ELR (cell line): ENCODE data around the gene SKOR1.

Source experiments
- DNase-seq: peaks from one replicate; pipeline ENCODE4 v3.0.0-alpha.2; 2015; ENCODE audit warnings: low read depth

Gene SKOR1

GRCh38 chr15:67794832-67795574 lies 30.3 kb upstream of the SKOR1 start:
- no peak for DNase-seq

GRCh38 chr15:67796196-67797127 lies 28.8 kb upstream of the SKOR1 start:
- DNase-seq, result no peak

GRCh38 chr15:67799801-67800205 lies 25.5 kb upstream of the SKOR1 start:
- DNase-seq, result no peak

GRCh38 chr15:67801142-67801541 lies 24.2 kb upstream of the SKOR1 start:
- DNase-seq, result no peak

GRCh38 chr15:67801926-67802914 lies 23.1 kb upstream of the SKOR1 start:
- DNase-seq, result no peak

GRCh38 chr15:67803299-67803698 lies 22.0 kb upstream of the SKOR1 start:
- DNase-seq, result no peak

GRCh38 chr15:67803996-67804843 lies 21.1 kb upstream of the SKOR1 start:
- no peak for DNase-seq

GRCh38 chr15:67805008-67805665 lies 20.2 kb upstream of the SKOR1 start:
- DNase-seq, result no peak

GRCh38 chr15:67805666-67806516 lies 19.4 kb upstream of the SKOR1 start:
- no peak for DNase-seq

- no peak for DNase-seq
These were observed 18.8 kb upstream of the SKOR1 start for GRCh38 chr15:67806536-67806935.

GRCh38 chr15:67807141-67807540 lies 18.2 kb upstream of the SKOR1 start:
- no peak for DNase-seq

GRCh38 chr15:67807836-67808235 lies 17.5 kb upstream of the SKOR1 start:
- DNase-seq, result no peak

GRCh38 chr15:67808821-67809220 lies 16.5 kb upstream of the SKOR1 start:
- DNase-seq, result no peak

GRCh38 chr15:67809441-67809840 lies 15.9 kb upstream of the SKOR1 start:
- DNase-seq, result no peak

- DNase-seq, result no peak
These were observed 15.4 kb upstream of the SKOR1 start for GRCh38 chr15:67809866-67810265.

GRCh38 chr15:67812241-67812644 lies 13.1 kb upstream of the SKOR1 start:
- no peak for DNase-seq

GRCh38 chr15:67813104-67813634 lies 12.1 kb upstream of the SKOR1 start:
- DNase-seq, result no peak

GRCh38 chr15:67815036-67815592 lies 10.2 kb upstream of the SKOR1 start:
- DNase-seq, result no peak

GRCh38 chr15:67816668-67817067 lies 8.6 kb upstream of the SKOR1 start:
- DNase-seq, result no peak
